K562 (cell line): Measurements from ENCODE around the gene IGSF23. TPM values are rescaled to one million over a fixed set of nuclear protein-coding genes. Genes with fewer than 3 reads are reported as not detected.

Source experiments
- ARID1B ChIP-seq: fragments of 450-650 bp; IDR thresholded peaks from 2 replicates; pipeline ENCODE4 v1.6.1; 2016; ENCODE audit warnings: antibody characterized with exemption, mild to moderate bottlenecking, inconsistent platforms
- ATF1 ChIP-seq, 2 experiments: fragments of 450-650 bp in 1 of 2; IDR thresholded peaks; 2 replicates each; pipeline ENCODE4 v1.6.1; 2016; ENCODE audit warnings: missing compliant biosample characterization in 1 of 2, missing genetic modification characterization in 1 of 2
- CBFA2T3 ChIP-seq: fragments of 450-650 bp; IDR thresholded peaks from 2 replicates; pipeline ENCODE4 v1.6.1; 2017
- CHD2 ChIP-seq: IDR thresholded peaks from 2 replicates; pipeline ENCODE4 v1.6.1; 2011; ENCODE audit warnings: low read depth, low read length
- EP300 ChIP-seq: IDR thresholded peaks from 2 replicates; pipeline ENCODE4 v1.6.1; 2012; ENCODE audit warnings: low read length, improper control_type of control experiment
- GATAD2B ChIP-seq: fragments of 450-650 bp; IDR thresholded peaks from 2 replicates; pipeline ENCODE4 v1.6.1; 2017; ENCODE audit warnings: mild to moderate bottlenecking, borderline replicate concordance
- HNRNPLL ChIP-seq: fragments of 200-400 bp; formaldehyde crosslinking; IDR thresholded peaks from 2 replicates; pipeline ENCODE4 v1.6.1; 2017; ENCODE audit warnings: low read length, low read depth, mild to moderate bottlenecking; ENCODE audit not compliant: poor library complexity, severe bottlenecking
- LARP7 ChIP-seq: fragments of 450-650 bp; IDR thresholded peaks from 2 replicates; pipeline ENCODE4 v1.6.1; 2016
- NFYB ChIP-seq: IDR thresholded peaks from 2 replicates; pipeline ENCODE4 v1.6.1; 2011; ENCODE audit warnings: mild to moderate bottlenecking, moderate library complexity; ENCODE audit not compliant: insufficient read length; ENCODE audit errors: extremely low read depth
- ZKSCAN3 ChIP-seq: fragments of 250-450 bp; sonication (Bioruptor Pico); IDR thresholded peaks from 2 replicates; pipeline ENCODE4 v1.4.0; 2020
- ZNF282 ChIP-seq: sonication (generic); formaldehyde crosslinking; IDR thresholded peaks from 2 replicates; pipeline ENCODE4 v1.8.1; 2023; ENCODE audit warnings: missing genetic modification reagents
- ZNF76 ChIP-seq: fragments of 250-450 bp; sonication (Bioruptor Pico); IDR thresholded peaks from 2 replicates; pipeline ENCODE4 v1.4.0; 2020; ENCODE audit warnings: mild to moderate bottlenecking, moderate library complexity, borderline replicate concordance
- polyA plus RNA-seq, 8 experiments: library from polyadenylated mRNA; depleted of rRNA in 4 of 8; stranded (reverse) in 5 of 8; unstranded in 3 of 8; fragments of >200 nt; fragmentation: Nextera tagmentation in 2 of 8; fragmentation: Illumina TruSeq in 1 of 8; extraction: Ambion mirVana in 2 of 8; extraction: Trizol in 1 of 8; gene quantifications; 2 replicates each; pipeline versions ENCODE4 v1.2.1 to v1.2.3, GENCODE V29; 2011 to 2014; ENCODE audit warnings: inconsistent platforms in 1 of 8, missing spikeins in 1 of 8
- total RNA-seq, 7 experiments: library from RNA; depleted of rRNA in 6 of 7; stranded (reverse); fragments of >200 nt in 6 of 7; fragmentation: Illumina TruSeq in 2 of 7; extraction: Trizol in 2 of 7; gene quantifications; 2 replicates each; pipeline versions ENCODE4 v1.2.1 to v1.2.3, GENCODE V29; 2011 to 2021; ENCODE audit warnings: low replicate concordance in 1 of 7
- TF ChIP-seq, protein P1 (sequence below), 2 experiments: fragments of 450-650 bp in 1 of 2; sonication (generic) in 1 of 2; formaldehyde crosslinking in 1 of 2; IDR thresholded peaks in 1 of 2; conservative IDR thresholded peaks in 1 of 2; 2 replicates each; pipeline versions ENCODE4 v1.6.1 to v1.8.1; 2016 to 2023; ENCODE audit warnings: mild to moderate bottlenecking in 2 of 2, moderate library complexity in 2 of 2, inconsistent platforms in 1 of 2, missing genetic modification reagents in 1 of 2
- TF ChIP-seq, protein P2 (sequence below): fragments of 450-650 bp; formaldehyde crosslinking; IDR thresholded peaks from 2 replicates; pipeline ENCODE4 v1.4.0; 2020; ENCODE audit warnings: mild to moderate bottlenecking, mixed read lengths

The IGSF23 gene
- total and polyA plus RNA-seq, 9 of the 15 experiments (the other 6 are each of a cell fraction or from before 2014, with no cell fraction given): not detected

DNA sequence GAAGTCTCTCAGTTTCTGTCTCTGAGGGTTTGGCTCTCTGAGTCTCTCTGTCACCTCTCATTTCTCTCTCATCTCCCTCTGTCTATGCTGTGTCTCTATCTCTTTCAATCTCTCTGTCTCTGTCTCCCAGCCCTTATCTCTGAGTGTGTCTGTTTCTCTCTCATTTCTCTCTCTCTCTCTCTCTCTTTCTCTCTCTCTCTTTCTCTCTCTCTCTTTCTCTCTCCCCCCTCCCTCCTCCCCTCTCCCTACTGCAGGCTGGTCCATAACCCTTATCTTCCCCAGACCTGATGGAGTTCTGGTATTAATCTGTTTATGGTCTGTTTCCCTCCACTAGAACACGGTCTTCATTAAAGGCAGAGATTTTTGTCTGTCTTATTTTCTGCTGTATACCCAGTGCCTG, 29.0 kb downstream of the IGSF23 start (continued):
- TF ChIP-seq EP300 (no peak), ARID1B (peak; percentile 71), NFYB (no peak), LARP7 (0 out of 2 replicates have a peak, but pooled peaks have one; percentile 20), CHD2 (no peak), ATF1 (CRISPR knock-in tag; IDR thresholded peaks at IDR 0.05) (no peak), ATF1 (tag; IDR thresholded peaks at IDR 0.05) (no peak), GATAD2B (no peak), ZNF76 (CRISPR knock-in tag) (no peak), ZKSCAN3 (CRISPR knock-in tag) (no peak), CBFA2T3 (peak; percentile 81), HNRNPLL (no peak), ZNF282 (CRISPR knock-in tag) (no peak)
- TF ChIP-seq, protein P1, sequence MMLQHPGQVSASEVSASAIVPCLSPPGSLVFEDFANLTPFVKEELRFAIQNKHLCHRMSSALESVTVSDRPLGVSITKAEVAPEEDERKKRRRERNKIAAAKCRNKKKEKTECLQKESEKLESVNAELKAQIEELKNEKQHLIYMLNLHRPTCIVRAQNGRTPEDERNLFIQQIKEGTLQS (IDR thresholded peaks at IDR 0.05): no peak
- TF ChIP-seq, protein P1 (CRISPR knock-in tag; conservative IDR thresholded peaks at IDR 0.05): no peak
- TF ChIP-seq, protein P2, sequence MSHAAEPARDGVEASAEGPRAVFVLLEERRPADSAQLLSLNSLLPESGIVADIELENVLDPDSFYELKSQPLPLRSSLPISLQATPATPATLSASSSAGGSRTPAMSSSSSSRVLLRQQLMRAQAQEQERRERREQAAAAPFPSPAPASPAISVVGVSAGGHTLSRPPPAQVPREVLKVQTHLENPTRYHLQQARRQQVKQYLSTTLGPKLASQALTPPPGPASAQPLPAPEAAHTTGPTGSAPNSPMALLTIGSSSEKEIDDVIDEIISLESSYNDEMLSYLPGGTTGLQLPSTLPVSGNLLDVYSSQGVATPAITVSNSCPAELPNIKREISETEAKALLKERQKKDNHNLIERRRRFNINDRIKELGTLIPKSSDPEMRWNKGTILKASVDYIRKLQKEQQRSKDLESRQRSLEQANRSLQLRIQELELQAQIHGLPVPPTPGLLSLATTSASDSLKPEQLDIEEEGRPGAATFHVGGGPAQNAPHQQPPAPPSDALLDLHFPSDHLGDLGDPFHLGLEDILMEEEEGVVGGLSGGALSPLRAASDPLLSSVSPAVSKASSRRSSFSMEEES: no peak
